Esophagus squamous epithelium (tissue), 4 donors: ENCODE results near the gene ELF4. TPM values are rescaled to one million over a fixed set of nuclear protein-coding genes. Genes with fewer than 3 reads are reported as not detected.

ENCODE experiments used
- total RNA-seq, 4 donors: library from RNA; depleted of rRNA; stranded (reverse); fragments of >200 nt; gene quantifications; one replicate each; pipeline ENCODE4 v1.1.0, GENCODE V29; 2016

The ELF4 gene
- total RNA-seq, 4 donors from 2014 or later: 9.2 to 14.1 (median 12.5) TPM

Other genes with a start within 250 kb of the ELF4 start
- 10 to 100 TPM; 14.4 to 25.2 (median 19.5) TPM for gene UTP14A, start 204.3 kb downstream of the ELF4 start, total RNA-seq
- 1 to 10 TPM; 1.7 to 4.0 (median 2.7) TPM for gene BCORL1, start 127.9 kb downstream of the ELF4 start, total RNA-seq
- 10 to 100 TPM; 10.9 to 23.1 (median 17.0) TPM for gene AIFM1, start 55.3 kb upstream of the ELF4 start, total RNA-seq
- gene RAB33A, start 61.5 kb upstream of the ELF4 start, total RNA-seq: under 1 TPM in 1 of 4 donors, not detected in 3; 0.38 TPM
- gene ZNF280C, start 158.4 kb upstream of the ELF4 start, total RNA-seq: 1 to 10 TPM; 2.5 to 5.7 (median 3.7) TPM
- 1 to 10 TPM; 6.2 to 8.4 (median 6.4) TPM for gene SLC25A14, start 229.4 kb upstream of the ELF4 start, total RNA-seq